Gastroesophageal sphincter (tissue), 4 donors: ENCODE data around the gene HCRT. TPM values are rescaled to one million over a fixed set of nuclear protein-coding genes. Genes with fewer than 3 reads are reported as not detected.
A peak's percentile ranks its signal among the peaks of the same experiment; 100 is the strongest.

Experiments used
- ATAC-seq: fragments of 150-250 bp; one replicate; pipeline ENCODE4 v1.9.1; 2016; ENCODE audit warnings: mild to moderate bottlenecking, moderate library complexity
- H3K27ac ChIP-seq, 4 donors: fragments of 200-600 bp; sonication (generic) in 3 of 4; 1 replicate in 3 of 4; 2 replicates in 1 of 4; pipeline ENCODE4 v1.5.1; 2016 to 2019
- H3K27me3 ChIP-seq: fragments of 200-600 bp; sonication (generic); one replicate; pipeline ENCODE4 v1.5.1; 2019
- H3K36me3 ChIP-seq, 2 donors: fragments of 200-600 bp; sonication (generic); one replicate each; pipeline ENCODE4 v1.5.1; 2019; ENCODE audit warnings: control low read depth in 1 of 2
- H3K4me1 ChIP-seq, 3 donors: fragments of 200-600 bp; sonication (generic); 1 replicate in 2 of 3; 2 replicates in 1 of 3; pipeline ENCODE4 v1.5.1; 2016 to 2019; ENCODE audit warnings: control low read depth in 2 of 3
- H3K4me3 ChIP-seq, 2 donors: fragments of 200-600 bp; sonication (generic); one replicate each; pipeline ENCODE4 v1.5.1; 2019; ENCODE audit warnings: mild to moderate bottlenecking in 1 of 2, moderate library complexity in 1 of 2
- H3K9me3 ChIP-seq, 3 donors: fragments of 200-600 bp; sonication (generic); one replicate each; pipeline ENCODE4 v1.5.1; 2017 to 2019; ENCODE audit warnings: control low read depth in 2 of 3
- CTCF ChIP-seq, 4 experiments: fragments of 200-600 bp in 2 of 4; fragments of 450-650 bp in 2 of 4; sonication (generic) in 1 of 4; IDR thresholded peaks; one replicate each; pipeline ENCODE4 v1.5.1; 2017 to 2019; ENCODE audit warnings: antibody characterized with exemption in 4 of 4, mild to moderate bottlenecking in 2 of 4, moderate library complexity in 2 of 4
- EP300 ChIP-seq: sonication (generic); formaldehyde crosslinking; IDR thresholded peaks from one replicate; pipeline ENCODE4 v1.6.1; 2017; ENCODE audit warnings: antibody characterized with exemption, mild to moderate bottlenecking
- POLR2A ChIP-seq, 2 donors: fragments of 450-650 bp; IDR thresholded peaks; one replicate each; pipeline ENCODE4 v1.6.1; 2017; ENCODE audit warnings: antibody characterized with exemption in 2 of 2, mild to moderate bottlenecking in 2 of 2, moderate library complexity in 1 of 2
- POLR2AphosphoS5 ChIP-seq: sonication (generic); formaldehyde crosslinking; IDR thresholded peaks from one replicate; pipeline ENCODE4 v1.6.1; 2017; ENCODE audit warnings: antibody characterized with exemption
- WGBS, 2 donors: methylation state at CpG; one replicate each; pipeline ENCODE4 v1.1.5; 2018; ENCODE audit warnings: low coverage in 1 of 2; 5-methylcytosine and 5-hydroxymethylcytosine counted together
- total RNA-seq, 4 donors: library from RNA; depleted of rRNA; stranded (reverse); fragments of >200 nt; gene quantifications; one replicate each; pipeline ENCODE4 v1.1.0, GENCODE V29; 2016

The HCRT gene
- total RNA-seq, 4 donors from 2014 or later = not detected

- peak overlapping the region in 2 of 4 donors; percentile 25 to 31 for H3K27ac ChIP-seq
- H3K4me3 ChIP-seq = no peak overlapping the region
These were observed 13.6 kb upstream of the HCRT start for GRCh38 chr17:42198897-42199296.

GRCh38 chr17:42197564-42198156 is 12.4 kb upstream of the HCRT start:
- WGBS, 2 donors = 84 to 92% methylated on average over 7 of the region's 8 CpGs
- no peak for ATAC-seq

More at GRCh38 chr17:42198897-42199296, 13.6 kb upstream of the HCRT start:
- peaks cover 0 to 53% of the 10 kb centered on the region in 2 donors for H3K36me3 ChIP-seq
- 59 to 67% methylated on average over 3 to 4 of the region's 4 CpGs for WGBS, 2 donors
- no peaks in the 10 kb centered on the region for H3K9me3 ChIP-seq
- H3K4me1 ChIP-seq = peaks cover 0 to 10% (median 3%) of the 10 kb centered on the region in 3 donors
- no peak for ATAC-seq
- TF ChIP-seq POLR2A (IDR thresholded peaks at IDR 0.05) (no peak), EP300 (no peak), POLR2AphosphoS5 (no peak), CTCF (IDR thresholded peaks at IDR 0.05) (no peak)
- no peaks in the 10 kb centered on the region for H3K27me3 ChIP-seq

GRCh38 chr17:42193969-42194899 is 9.0 kb upstream of the HCRT start, which contains the start of gene GHDC:
Gene GHDC (minus strand): TSS chr17:42194494. CDS start chr17:42193581, 913 bp downstream.
- H3K27ac ChIP-seq = peak within 1 kb of the TSS; percentile 24 to 88 (median 84)
- peaks cover 0 to 28% of the 10 kb centered on the region in 2 donors for H3K36me3 ChIP-seq
- H3K4me1 ChIP-seq = peaks cover 0 to 30% (median 10%) of the 10 kb centered on the region in 3 donors
- 12 to 63% methylated on average over 5 to 7 of the region's 24 CpGs for WGBS, 2 donors
- ATAC-seq = peak; percentile 95
- TF ChIP-seq EP300 = no peak
- no peak for TF ChIP-seq POLR2AphosphoS5
- TF ChIP-seq POLR2A (IDR thresholded peaks at IDR 0.05) = no peak
- TF ChIP-seq CTCF (IDR thresholded peaks at IDR 0.05) = no peak
- peak within 1 kb of the TSS; percentile 48 to 73 for H3K4me3 ChIP-seq
- no peaks in the 10 kb centered on the region for H3K9me3 ChIP-seq
- H3K27me3 ChIP-seq = no peaks in the 10 kb centered on the region

More at GRCh38 chr17:42197564-42198156, 12.4 kb upstream of the HCRT start:
- Histone ChIP-seq H3K36me3 (peaks cover 0 to 42% of the 10 kb centered on the region in 2 donors), H3K27ac (no peak overlapping the region), H3K4me3 (no peak overlapping the region), H3K9me3 (no peaks in the 10 kb centered on the region), H3K4me1 (peaks cover 0 to 23% (median 10%) of the 10 kb centered on the region in 3 donors), H3K27me3 (no peaks in the 10 kb centered on the region)
- no peak for TF ChIP-seq EP300

GRCh38 chr17:42193216-42193968 is 8.1 kb upstream of the HCRT start:
- Histone ChIP-seq H3K9me3 (no peaks in the 10 kb centered on the region), H3K27ac (peak overlapping the region in 3 of 4 donors; percentile 83 to 88 (median 85)), H3K36me3 (peaks cover 0 to 21% of the 10 kb centered on the region in 2 donors), H3K4me3 (peak overlapping the region; percentile 48 to 73), H3K27me3 (no peaks in the 10 kb centered on the region), H3K4me1 (peaks cover 0 to 30% (median 10%) of the 10 kb centered on the region in 3 donors)
- 52 to 83% methylated on average over 2 to 3 of the region's 12 CpGs for WGBS, 2 donors
- TF ChIP-seq EP300 = no peak
- no peak for TF ChIP-seq POLR2AphosphoS5
- TF ChIP-seq POLR2A (IDR thresholded peaks at IDR 0.05) = no peak
- no peak for TF ChIP-seq CTCF (IDR thresholded peaks at IDR 0.05)
- ATAC-seq = no peak
